Stimulated activated CD8-positive, alpha-beta memory T cell treated with anti-CD3 and anti-CD28 coated beads, Interleukin-7, amount 100 ng/mL, for 4 hours (primary cell): Measurements from ENCODE around the gene RCN2.
"Not testable (repeated sequence)": the region's sequence is repeated elsewhere in the genome, so short reads cannot be mapped to it uniquely, and the experiment has no call there.

Experiments
- DNase-seq, 2 donors: peaks; one replicate each; pipeline ENCODE4 v3.0.0-alpha.2; 2020; ENCODE audit warnings: low read depth in 2 of 2

RCN2 gene

DNA sequence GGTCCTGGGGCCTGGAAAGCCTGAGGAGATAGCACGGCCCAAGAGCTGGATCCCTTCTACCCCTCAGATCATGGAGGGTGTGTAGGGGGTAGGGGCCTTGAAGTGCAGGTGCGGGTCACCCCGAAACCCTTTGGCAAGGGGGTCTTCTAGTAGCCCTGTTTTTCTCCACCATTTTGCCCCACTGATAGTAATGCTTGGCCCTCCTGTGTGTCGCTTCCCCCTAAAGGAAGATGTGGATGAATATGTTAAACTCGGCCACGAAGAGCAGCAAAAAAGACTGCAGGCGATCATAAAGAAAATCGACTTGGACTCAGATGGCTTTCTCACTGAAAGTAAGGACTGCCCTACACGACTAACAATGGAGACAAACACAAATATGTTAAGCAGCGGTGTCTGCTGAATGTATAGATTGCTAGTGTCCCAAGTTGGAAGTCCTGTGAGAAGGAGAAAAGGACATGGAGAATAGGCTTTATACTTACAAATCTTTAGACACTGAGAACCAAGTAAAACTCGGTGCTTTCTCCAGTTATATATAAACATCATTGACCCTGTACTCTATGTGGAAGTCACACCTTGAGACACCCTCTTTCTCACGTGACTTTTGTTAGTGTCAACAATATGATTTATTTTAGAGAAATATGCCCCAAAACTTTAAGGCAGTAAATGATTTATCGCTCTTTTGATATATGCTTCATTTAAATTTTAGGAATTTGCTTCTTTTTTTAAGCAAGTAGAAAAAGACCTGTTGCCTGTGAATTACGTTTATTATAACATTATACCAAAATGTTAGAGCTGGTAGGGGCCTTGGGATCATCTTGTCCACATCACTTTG, 802 bp downstream of the RCN2 start:
- no peak for DNase-seq

DNA sequence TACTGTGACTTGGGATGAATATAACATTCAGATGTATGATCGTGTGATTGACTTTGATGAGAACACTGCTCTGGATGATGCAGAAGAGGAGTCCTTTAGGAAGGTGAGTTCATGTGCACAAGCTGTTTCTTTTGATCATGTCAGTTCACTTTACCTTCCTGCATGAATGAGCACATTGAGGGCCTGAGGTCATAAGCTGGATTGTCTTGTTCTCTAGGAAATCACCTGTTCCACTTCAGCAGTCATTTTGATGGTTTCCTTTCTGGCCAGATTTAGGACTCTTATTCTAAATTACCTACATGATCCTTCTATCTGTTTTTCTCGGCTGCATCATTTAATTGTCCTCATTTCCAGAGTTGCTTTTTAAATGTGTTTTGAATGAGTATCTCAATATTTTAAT, 4.1 kb downstream of the RCN2 start:
- DNase-seq = no peak

DNA sequence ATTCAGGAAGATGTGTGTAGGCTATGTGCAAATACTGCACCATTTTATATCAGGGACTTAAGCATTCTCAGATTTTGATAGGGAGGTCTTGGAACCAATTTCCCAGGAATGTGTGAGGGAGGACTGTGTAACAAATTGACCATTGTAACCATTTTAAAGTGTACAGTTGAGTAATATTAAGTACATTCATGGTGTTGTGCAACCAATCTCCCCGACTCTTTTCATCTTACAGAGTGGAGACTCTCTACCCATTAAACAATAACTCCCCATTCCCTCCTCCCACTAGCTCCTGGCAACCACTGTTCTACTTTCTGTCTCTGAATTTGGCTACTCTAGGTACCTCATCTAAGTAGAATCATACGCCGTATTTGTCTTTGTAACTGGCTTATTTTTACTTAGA, 5.1 kb downstream of the RCN2 start:
- no peak for DNase-seq

DNA sequence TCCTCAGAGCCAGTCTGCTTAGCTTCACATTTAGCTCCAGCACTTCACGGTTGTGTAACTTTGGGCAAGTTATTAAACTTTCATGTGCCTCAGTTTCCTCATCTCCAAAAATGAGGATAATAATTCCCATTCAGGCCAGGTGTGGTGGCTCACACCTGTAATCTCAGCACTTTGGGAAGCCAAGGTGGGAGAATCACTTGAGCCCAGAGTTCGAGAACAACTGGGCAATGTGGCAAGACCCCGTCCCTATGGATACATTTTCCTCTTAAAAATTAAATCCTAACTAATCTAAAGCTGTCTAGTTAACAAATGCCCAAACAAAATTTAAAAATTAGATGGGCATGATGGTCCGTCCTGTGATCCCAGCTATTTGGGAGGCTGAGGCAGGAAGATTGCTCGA, 7.2 kb downstream of the RCN2 start:
- no peak for DNase-seq

DNA sequence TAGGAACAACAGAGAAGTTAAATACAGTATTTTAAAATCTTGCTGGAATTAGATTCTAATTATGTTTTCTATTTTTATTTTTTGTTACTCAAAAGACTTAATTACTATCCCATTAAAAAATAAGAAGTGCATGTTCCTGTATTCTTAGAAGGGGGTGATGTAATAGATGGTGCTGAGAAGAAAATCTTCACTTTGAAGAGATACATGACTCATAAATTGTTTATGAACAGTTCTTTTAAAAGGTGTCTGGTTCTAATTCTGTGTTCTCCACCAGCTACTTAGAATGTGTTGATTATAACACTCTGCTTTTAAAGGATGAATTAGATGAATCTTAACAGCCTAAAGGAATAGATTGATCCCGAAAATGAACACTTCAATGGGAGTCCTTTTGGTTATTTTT, 8.2 kb downstream of the RCN2 start:
- no peak for DNase-seq

DNA sequence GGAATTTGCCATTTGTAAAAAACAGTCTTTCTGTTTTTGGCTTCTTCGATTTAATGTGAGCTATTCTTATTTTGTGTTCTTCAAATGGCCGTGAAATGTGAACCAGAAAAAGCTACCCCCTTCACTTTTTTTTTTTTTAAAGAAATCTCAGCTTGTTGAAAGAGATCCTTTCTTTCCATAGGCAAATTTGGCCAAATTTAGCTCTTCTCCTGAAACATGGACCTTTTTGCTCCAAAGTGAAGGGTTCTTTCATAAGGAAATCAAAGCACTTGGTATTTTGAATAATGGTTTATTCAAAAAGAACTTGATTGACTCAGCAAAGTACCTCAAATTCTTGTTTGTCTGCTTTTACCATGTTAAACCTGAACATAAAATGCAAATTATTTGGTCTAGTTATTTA, 10.1 kb downstream of the RCN2 start:
- DNase-seq = no peak

DNA sequence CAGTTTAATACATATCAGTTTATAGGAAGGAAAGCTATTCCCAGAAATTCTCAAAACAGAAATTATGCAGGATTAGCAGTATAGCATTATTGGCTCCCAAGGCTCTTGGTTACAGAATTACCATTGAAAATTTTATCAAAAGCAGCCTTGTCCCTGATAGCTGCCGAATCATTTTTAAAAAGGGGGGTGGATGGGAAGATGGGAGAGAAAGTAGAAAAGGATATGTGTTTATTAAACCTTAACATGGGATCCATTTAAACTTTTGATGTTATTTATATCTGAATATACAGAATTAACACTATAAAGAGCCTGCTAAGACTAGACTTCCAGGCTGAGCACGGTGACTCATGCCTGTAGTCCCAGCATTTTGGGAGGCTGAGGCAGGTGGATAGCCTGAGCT, 10.8 kb downstream of the RCN2 start:
- no peak for DNase-seq

DNA sequence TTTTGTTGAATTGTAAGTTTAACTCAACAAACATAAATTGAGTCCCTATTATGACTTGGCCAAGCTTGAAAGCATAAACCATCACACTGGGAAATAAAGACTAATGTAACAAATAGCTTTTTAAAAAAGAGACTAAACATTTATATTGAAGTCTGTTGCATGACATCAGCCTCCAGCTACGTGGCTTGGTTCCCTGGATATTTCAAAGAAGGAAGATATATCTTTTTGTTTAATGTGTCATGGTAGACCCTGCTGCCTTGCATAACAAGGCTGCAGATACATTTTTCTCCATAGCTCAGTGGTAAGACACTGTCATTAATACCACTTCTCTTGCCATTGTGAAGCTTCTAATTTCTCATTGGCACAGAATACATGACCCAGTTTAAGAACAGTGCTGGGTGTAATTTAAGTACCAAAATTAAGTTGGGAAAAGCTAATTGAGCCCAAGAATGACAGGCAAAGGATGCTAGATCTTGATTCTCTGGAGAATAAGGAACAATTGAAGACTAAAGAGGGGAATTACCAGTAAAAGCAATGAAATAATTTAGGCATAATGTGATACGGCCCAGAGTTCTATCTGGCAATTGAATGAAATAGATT, 14.0 kb downstream of the RCN2 start:
- DNase-seq = no peak

DNA sequence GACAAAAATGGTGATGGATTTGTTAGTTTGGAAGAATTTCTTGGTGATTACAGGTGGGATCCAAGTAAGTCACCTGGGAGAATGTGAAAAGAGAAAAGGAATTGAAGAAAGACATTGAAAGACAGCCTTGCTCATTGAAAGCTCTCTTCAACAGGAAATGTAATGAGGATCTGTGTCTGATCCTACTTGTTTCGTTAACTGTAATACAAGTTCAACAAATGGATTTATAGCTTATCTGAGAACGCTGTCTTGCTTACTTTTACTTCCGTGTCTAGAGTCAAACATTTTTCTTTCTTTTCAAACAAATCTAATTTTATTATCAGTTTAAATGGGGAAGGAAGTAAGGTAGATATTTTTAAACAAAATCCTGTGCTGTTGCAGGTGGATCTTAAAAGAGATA, 15.9 kb downstream of the RCN2 start:
- DNase-seq = no peak

DNA sequence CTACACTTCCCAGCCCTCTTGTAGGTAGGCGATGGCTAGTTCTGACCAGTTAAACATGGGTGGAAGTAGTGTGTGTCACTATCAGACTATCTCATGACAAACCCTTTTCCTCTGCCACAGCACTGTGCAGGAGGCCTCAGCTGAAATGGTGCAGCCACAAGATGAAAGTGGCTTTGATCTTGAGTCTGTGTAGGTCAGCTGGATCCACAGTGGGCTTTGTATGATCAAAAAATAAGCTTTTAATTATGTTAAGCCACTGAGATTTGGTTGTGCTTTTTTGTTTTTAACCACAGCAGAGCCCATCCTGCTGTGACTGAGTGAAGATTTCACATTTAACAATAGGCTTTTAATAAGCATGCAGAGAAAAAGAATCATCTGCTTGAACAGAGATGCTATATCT, 19.7 kb downstream of the RCN2 start:
- DNase-seq = no peak

DNA sequence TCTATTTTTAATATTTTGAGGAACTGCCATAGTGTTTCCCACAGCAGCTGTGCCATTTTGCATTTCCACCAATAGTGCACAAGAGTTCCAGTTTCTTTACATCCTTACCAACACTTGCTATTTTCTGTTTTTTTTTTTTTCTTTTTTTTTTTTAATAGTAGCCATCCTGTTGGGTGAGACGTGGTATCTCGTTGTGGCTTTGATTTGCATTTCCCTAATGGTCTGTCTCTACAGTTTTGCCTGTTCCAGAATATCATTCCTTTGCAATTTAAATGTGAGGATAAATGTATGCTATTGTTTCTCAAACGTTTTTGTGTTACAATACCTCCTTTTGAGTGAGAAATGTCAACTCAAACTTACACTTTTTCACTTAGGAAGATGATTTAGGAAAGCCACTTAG, 22.4 kb downstream of the RCN2 start:
- DNase-seq = no peak

DNA sequence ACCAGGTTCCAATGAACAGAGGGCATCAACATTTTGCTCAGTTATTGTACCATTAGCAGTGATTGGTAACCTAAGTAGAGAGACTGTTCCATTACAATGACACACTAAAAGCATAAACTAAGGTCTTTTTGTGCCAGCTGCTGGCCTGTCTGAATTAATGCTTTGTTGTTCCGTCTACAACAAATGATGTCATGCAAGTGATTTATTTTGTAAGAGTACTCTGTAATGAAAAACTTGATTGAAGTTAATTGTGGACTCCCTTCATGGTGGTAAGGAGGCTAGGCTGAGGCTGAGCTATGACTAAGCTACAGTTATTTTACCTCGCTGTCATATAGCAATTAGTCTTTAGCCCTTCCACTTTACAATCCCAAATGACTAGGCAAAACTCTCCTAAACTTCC, 23.2 kb downstream of the RCN2 start:
- no peak for DNase-seq

DNA sequence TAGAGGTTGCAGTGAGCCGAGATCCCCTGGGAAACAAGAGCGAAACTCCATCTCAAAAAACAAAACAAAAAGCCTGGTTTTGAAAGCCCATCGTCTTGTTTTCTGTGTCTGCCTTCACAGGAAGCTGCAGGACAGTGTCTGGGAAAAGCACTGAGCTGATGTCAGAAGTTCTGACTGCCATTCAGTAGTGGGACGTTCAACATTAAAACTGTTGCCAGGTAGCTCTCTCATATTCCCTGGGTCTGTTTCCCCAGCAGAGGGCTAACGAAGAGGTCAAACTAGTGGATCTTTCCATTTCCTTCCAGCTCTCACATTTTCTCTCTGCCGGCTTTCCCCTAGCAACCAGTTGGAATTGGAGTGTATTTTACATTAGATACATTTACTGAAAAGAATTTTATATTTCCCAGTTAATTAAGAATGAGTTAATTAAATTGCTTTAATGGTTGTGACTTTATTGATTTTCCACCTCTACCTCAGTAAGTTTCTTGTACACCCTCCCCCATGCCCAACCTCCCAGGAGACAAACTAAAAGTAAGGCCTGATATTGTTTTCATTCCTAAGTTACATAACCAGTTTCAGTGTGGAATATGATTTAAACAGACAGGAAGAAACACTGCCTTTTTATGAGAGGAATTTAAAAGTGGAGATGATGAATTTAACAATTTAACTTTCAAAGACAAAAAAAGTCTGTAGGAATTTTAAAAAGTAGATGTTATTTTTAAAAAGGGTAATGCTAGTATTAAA, 29.9 kb downstream of the RCN2 start:
- no peak for DNase-seq

DNA sequence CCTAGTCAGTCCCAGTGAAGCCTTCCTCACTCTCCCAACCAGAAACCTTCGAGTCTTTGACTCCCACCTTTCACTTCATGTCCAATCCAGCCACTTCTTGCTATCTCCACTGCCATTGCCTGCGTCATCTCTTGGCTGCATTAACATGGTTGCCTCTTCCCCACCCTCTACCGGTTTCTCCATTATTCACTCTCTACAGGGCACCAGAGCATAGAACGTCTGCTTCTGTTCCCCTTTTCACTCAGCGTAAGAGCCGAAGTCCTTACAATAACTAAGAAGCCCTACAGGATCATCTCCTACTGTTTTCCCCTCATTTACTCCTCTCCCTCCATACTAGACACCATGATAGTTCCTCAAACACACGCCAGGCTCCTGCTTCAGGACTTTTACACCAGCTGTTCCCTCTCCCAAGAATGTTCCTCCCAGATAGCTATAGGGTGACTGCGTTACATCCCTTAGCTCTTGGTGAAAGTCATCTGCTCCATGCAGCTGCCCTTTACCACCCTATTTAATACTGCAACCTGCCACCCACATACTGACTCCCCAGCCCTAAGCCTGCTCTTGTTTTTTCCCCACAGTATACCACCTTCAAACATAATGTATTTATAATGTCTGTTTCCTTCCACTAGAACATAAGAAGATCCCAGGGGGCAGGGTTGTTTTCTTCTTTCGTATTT, 30.9 kb downstream of the RCN2 start:
- DNase-seq = no peak

DNA sequence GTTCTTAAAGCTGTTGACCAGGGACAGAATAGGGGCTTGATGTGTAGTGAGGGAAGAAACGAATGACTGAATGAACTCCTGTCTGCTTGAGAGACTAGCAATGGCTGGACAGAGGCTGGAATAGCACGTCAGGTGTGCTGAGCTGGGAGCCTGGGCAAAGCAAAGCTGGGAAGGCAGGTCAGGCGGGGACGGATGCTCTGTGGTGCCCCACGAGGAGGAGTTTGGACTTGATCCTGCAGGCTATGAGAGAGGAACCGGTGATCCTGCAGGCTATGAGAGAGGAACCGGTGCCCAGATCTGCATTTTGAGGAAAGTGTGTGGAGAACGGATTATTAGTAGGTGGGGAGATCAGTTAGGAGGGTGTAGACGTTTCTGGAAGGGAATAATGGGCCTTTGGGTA, 32.0 kb downstream of the RCN2 start:
- no peak for DNase-seq

DNA sequence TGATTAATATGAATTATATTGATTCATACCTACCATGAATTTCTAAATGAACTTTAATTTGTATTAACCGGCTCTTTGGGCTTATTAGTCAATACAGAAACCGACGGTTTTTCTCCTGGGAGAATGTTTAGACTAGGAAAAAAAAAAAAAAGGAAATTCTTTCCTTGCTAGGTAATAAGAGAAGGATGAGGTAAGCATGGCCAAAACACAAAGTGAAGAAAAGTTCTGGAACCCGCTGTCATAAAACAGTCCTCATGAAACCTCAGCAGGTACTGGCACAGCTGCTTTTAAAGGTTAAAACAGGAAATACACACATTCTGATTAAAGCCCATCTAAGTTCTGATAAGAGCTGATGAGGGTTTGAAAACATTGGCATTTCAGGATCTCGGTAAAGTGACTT, 32.6 kb downstream of the RCN2 start:
- no peak for DNase-seq

DNA sequence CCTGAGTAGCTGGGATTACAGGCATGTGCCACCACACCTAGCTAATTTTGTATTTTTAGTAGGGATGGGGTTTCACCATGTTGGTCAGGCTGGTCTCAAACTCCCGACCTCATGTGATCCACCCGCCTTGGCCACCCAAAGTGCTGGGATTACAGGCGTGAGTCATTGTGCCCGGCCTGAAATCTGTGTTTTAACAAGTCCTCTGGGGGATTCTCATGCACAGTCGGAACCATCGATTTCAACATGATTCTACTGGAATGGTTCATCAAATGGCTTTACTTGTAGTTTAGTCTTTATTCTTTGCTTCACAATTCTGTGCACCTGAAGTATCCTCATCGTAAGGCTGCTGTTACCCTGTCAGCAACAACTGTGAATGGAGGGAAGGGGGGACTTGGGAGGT, 34.5 kb downstream of the RCN2 start:
- not testable (repeated sequence) for DNase-seq

DNA sequence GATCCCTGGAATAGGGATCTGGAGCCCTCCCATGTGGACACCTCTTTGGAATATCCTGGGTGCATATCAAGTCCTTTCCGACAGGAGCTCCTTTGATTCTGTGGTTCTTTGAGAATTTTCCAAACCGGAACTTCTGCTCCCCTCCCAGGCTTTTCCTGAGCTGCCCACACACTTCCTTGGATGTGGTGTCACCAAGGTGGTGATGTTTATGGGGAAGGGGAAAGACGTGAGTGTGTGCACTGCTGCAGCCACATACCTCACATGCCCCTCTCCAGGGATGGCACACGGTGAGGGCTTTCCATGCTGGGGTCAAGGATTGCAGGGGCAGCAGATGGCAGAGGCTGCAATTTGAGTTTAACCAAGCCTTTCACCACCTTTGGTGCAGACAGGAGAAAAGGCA, 35.5 kb downstream of the RCN2 start:
- DNase-seq = no peak

DNA sequence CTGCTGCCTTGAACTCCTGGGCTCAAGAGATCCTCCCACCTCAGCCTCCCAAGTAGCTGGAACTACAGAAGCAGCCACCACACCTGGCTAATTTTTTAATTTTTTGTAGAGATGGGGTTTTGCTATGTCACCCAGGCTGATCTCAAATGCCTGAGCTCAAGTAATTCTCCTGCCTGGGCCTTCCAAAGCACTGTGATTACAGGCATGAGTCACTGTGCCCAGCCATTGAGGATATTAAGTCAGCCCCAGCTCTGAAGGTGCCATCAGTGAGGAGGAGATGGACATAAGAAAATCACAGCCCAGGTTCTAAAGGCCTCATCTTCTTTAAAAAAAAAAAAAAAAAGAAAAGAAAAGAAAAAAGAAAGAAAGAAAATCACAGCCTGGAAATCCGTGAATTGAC, 36.8 kb downstream of the RCN2 start:
- no peak for DNase-seq

DNA sequence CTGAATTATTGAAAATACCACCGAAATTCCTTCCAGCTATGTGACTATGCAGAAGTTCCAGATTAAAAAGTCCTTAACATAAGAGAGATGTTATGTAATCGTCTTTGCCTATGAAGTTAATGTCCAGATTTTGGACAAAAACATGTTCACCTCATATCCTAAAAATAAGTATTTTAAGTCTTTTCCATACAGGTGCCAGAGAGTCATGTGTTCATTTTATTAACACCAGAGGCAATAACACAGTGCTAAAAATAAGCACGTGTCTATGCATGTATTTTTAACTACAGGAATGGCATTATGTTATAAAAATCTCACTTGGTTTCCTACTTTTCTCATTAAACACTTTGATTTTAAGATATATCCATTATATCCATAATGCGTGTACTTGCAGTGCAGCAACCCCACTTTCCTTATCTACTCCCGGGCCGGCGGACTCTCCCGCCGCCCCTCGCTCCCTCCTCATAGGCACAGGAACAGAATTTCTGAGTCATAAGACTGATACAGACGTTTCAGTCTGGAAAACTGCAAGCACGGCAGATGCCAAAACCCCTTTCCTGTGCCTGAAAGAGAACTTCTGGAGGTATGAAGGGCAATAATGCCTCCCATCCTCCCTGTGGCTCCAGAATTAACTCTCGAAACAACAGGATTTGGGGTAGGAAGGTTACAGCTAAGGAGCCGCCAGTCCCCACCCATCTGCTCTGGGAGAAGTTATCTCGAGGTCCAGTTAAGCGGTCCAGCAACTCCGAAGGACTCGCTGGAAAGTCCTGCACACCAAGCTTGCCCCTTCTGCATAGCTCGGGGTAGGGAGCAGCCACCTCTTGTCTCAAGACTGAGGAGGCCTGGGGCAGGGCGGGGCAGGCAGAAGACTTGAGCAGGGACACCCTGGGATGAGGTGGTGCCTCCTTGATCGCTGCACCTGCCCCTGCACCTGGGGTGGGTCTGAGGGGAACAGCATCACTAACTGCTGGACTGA, 41.1 kb downstream of the RCN2 start:
- DNase-seq = no peak

DNA sequence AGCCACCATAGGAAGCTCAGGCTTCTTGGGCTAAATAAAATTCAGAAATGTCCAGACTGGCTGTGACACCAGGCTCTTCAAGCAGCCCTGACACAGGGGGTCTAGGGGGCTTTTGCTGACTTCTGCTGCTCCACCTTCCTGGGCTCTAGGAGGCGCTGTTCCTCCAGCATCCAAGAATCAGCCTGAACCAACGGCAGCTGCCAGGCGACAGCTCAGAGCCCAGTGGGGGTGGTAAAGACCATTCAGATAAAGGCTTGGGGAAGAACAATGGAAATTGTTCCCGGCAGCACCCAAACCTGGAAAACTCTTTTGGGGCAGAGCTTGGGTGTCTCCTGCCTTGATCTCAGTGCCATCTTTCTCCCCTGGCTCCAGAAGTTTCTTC, 41.8 kb downstream of the RCN2 start:
- peak; percentile 43 to 53 for DNase-seq
